Thoracic aorta (tissue), 2 donors: Measurements from ENCODE around the gene CD3E. TPM values are rescaled to one million over a fixed set of nuclear protein-coding genes. Genes with fewer than 3 reads are reported as not detected.

Source experiments
- ATAC-seq: fragments of 150-250 bp; one replicate; pipeline ENCODE4 v1.8.0; 2017; ENCODE audit warnings: low read depth; ENCODE audit not compliant: insufficient number of reproducible peaks, low FRiP score
- DNase-seq: peaks from one replicate; pipeline ENCODE4 v3.0.0-alpha.2; 2020; ENCODE audit warnings: low spot score
- H3K27ac ChIP-seq, 2 donors: fragments of 200-600 bp; sonication (generic); 1 replicate in 1 of 2; 2 replicates in 1 of 2; pipeline ENCODE4 v1.5.1; 2016; ENCODE audit warnings: mild to moderate bottlenecking in 2 of 2, moderate library complexity in 2 of 2
- H3K27me3 ChIP-seq: fragments of 200-600 bp; sonication (generic); replicated peaks from 2 replicates; pipeline ENCODE4 v1.6.0; 2016; ENCODE audit warnings: mild to moderate bottlenecking; ENCODE audit not compliant: insufficient read depth
- H3K36me3 ChIP-seq: fragments of 200-600 bp; sonication (generic); one replicate; pipeline ENCODE4 v1.5.1; 2016
- H3K4me1 ChIP-seq, 2 donors: fragments of 200-600 bp; sonication (generic); 1 replicate in 1 of 2; 2 replicates in 1 of 2; pipeline versions ENCODE4 v1.5.1 to v1.6.0; 2016; ENCODE audit warnings: low read depth in 2 of 2, mild to moderate bottlenecking in 1 of 2; ENCODE audit not compliant: control insufficient read depth in 1 of 2
- H3K4me3 ChIP-seq: fragments of 200-600 bp; sonication (generic); 2 replicates; pipeline ENCODE4 v1.5.1; 2016; ENCODE audit warnings: mild to moderate bottlenecking
- H3K9me3 ChIP-seq: fragments of 200-600 bp; sonication (generic); 2 replicates; pipeline ENCODE4 v1.5.1; 2016
- total RNA-seq, 2 donors: library from RNA; depleted of rRNA; stranded (reverse); fragments of >200 nt; gene quantifications; one replicate each; pipeline versions ENCODE4 v1.1.0 to v1.2.3, GENCODE V29; 2016
- TF ChIP-seq, protein P1 (sequence below): fragments of 200-600 bp; sonication (generic); IDR thresholded peaks from one replicate; pipeline ENCODE4 v1.5.1; 2019; ENCODE audit warnings: antibody characterized with exemption

The CD3E gene
- total RNA-seq, 2 donors from 2014 or later, result 1.1 to 1.3 TPM

DNA sequence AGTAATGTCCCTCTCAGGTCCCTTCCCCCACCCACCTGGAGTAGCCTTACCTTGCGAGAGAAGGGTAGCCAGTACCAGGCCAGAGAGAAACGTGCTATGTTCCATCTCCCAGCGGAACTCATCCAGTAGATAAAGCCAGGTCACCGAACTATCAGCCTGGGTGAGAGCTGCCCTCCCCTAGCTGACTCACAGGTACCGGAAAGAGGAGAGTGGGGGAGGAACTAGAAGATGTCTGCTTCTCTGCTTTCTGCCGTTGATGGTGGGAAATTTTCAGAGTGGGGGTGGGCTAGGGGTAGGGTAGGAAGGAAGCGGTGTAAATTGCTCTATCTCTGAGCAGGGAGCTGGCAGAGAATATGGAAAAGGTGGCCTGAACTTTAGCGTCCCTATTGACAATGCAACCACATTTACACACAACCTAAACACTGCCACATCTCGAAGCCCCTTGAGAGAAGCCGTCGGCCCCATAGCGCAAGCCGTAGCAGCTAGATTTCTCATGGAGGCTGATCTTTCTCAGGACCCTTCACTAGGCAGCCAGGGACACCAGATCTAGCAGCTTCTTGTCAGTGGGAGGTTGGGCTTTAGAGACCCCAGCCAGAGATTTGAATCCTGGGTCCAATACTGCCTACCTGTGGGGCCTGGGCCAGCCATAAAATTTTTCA, 38.1 kb downstream of the CD3E start, which contains the start of gene CD3D:
TSS of gene CD3D (minus strand) at position 203 of the 659 bp plus-strand sequence. CDS start at position 105, 98 bp downstream.
- Histone ChIP-seq H3K27me3 (no peaks in the 10 kb centered on the region), H3K27ac (no peak within 1 kb of the TSS), H3K4me3 (peak within 1 kb of the TSS; percentile 27), H3K4me1 (no peaks in the 10 kb centered on the region), H3K9me3 (no peaks in the 10 kb centered on the region), H3K36me3 (no peaks in the 10 kb centered on the region)
- no peak for ATAC-seq
- TF ChIP-seq, protein P1, sequence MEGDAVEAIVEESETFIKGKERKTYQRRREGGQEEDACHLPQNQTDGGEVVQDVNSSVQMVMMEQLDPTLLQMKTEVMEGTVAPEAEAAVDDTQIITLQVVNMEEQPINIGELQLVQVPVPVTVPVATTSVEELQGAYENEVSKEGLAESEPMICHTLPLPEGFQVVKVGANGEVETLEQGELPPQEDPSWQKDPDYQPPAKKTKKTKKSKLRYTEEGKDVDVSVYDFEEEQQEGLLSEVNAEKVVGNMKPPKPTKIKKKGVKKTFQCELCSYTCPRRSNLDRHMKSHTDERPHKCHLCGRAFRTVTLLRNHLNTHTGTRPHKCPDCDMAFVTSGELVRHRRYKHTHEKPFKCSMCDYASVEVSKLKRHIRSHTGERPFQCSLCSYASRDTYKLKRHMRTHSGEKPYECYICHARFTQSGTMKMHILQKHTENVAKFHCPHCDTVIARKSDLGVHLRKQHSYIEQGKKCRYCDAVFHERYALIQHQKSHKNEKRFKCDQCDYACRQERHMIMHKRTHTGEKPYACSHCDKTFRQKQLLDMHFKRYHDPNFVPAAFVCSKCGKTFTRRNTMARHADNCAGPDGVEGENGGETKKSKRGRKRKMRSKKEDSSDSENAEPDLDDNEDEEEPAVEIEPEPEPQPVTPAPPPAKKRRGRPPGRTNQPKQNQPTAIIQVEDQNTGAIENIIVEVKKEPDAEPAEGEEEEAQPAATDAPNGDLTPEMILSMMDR, result no peak
- no peak for DNase-seq

DNA sequence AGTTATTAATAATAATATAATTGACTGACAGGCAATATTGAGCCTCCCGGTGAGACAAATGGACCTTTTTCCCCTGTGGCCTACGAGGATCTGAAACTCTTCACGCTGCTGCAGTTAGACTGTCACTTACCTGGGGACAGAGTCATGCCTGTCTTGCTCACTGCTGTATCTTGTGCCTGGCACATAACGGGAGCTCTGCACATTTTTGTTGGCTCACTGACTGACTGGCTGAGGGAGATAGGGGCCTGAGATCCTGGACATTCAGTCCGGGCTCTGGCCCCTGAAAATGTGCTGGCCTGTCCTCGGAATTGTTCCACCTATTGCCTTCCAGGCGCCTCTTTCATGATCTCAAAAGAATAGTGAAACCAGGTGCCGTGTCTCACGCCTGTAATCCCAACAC, 38.7 kb downstream of the CD3E start:
- Histone ChIP-seq H3K27me3 (no peaks in the 10 kb centered on the region), H3K36me3 (no peaks in the 10 kb centered on the region), H3K9me3 (no peaks in the 10 kb centered on the region), H3K4me1 (no peaks in the 10 kb centered on the region), H3K4me3 (no peak overlapping the region), H3K27ac (no peak overlapping the region)
- TF ChIP-seq, protein P1, result no peak
- no peak for ATAC-seq
- no peak for DNase-seq

DNA sequence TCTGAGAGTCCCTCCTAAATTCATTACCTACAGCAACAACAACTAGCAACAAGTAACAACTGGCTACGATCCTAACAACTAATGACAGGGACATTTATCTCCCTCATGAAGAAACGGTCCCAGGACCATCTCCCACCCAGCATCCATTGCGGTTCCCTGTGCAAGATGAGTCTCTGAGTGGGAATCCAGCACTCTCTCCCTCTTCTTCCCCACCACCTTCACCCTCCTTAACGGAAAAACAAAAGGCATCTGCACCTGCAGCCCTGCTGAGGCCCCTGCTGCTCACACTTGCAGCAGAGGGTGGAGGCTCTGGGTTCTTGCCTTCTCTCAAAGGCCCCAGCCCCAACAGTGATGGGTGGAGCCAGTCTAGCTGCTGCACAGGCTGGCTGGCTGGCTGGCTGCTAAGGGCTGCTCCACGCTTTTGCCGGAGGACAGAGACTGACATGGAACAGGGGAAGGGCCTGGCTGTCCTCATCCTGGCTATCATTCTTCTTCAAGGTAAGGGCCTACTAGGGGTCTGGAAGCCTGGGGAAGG, 39.5 kb downstream of the CD3E start, which contains the start of gene CD3G:
TSS of gene CD3G (plus strand) at position 364 of the 535 bp plus-strand sequence. CDS start at position 444, 80 bp downstream.
- Histone ChIP-seq H3K27ac (no peak within 1 kb of the TSS), H3K9me3 (no peaks in the 10 kb centered on the region), H3K27me3 (no peaks in the 10 kb centered on the region), H3K4me1 (no peaks in the 10 kb centered on the region), H3K4me3 (no peak within 1 kb of the TSS), H3K36me3 (no peaks in the 10 kb centered on the region)
- TF ChIP-seq, protein P1, result no peak
- ATAC-seq, result no peak
- no peak for DNase-seq

DNA sequence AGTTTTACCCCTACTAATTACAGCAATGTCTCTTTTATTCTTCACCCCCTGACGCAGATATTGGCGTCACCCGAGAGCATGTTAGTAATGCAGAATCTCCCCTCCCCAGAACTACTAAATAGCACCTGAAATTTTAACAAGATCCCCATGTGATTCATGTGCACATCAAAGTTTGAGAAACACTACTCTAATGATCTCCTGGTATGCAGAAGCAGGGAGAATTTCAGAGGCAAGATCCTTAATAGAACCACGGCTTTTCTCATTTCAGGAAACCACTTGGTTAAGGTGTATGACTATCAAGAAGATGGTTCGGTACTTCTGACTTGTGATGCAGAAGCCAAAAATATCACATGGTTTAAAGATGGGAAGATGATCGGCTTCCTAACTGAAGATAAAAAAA, 44.9 kb downstream of the CD3E start:
- H3K36me3 ChIP-seq, result no peaks in the 10 kb centered on the region
- H3K4me3 ChIP-seq, result no peak overlapping the region
- no peaks in the 10 kb centered on the region for H3K4me1 ChIP-seq
- DNase-seq, result no peak
- no peak overlapping the region for H3K27ac ChIP-seq
- no peaks in the 10 kb centered on the region for H3K9me3 ChIP-seq
- TF ChIP-seq, protein P1, result no peak
- no peak for ATAC-seq
- H3K27me3 ChIP-seq, result no peaks in the 10 kb centered on the region

DNA sequence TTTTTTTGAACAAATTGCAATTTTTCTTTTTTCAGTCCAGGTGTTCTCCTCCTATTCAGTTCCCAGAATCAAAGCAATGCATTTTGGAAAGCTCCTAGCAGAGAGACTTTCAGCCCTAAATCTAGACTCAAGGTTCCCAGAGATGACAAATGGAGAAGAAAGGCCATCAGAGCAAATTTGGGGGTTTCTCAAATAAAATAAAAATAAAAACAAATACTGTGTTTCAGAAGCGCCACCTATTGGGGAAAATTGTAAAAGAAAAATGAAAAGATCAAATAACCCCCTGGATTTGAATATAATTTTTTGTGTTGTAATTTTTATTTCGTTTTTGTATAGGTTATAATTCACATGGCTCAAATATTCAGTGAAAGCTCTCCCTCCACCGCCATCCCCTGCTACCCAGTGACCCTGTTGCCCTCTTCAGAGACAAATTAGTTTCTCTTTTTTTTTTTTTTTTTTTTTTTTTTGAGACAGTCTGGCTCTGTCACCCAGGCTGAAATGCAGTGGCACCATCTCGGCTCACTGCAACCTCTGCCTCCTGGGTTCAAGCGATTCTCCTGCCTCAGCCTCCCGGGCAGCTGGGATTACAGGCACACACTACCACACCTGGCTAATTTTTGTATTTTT, 48.7 kb downstream of the CD3E start:
- Histone ChIP-seq H3K9me3 (no peaks in the 10 kb centered on the region), H3K27me3 (no peaks in the 10 kb centered on the region), H3K27ac (no peak overlapping the region), H3K4me3 (no peak overlapping the region), H3K4me1 (no peaks in the 10 kb centered on the region), H3K36me3 (no peaks in the 10 kb centered on the region)
- DNase-seq, result no peak
- TF ChIP-seq, protein P1, result peak; percentile 37
- no peak for ATAC-seq
